ENCODE results near the gene ASF1A.

GRCh38 chr6:118862443-118862842 is 31.5 kb upstream of the ASF1A start:
- TF ChIP-seq CTCF (IDR thresholded peaks at IDR 0.05): no peak
- no peak for TF ChIP-seq POLR2A (IDR thresholded peaks at IDR 0.05)

All from testis (tissue), 2 donors.